Gastroesophageal sphincter (tissue), 4 donors: ENCODE results near the gene PDLIM5. TPM values are rescaled to one million over a fixed set of nuclear protein-coding genes. Genes with fewer than 3 reads are reported as not detected.
"Not testable (repeated sequence)": the region's sequence is repeated elsewhere in the genome, so short reads cannot be mapped to it uniquely, and the experiment has no call there.

Source experiments
- ATAC-seq: fragments of 150-250 bp; one replicate; pipeline ENCODE4 v1.9.1; 2016; ENCODE audit warnings: mild to moderate bottlenecking, moderate library complexity
- H3K27ac ChIP-seq, 4 donors: fragments of 200-600 bp; sonication (generic) in 3 of 4; 1 replicate in 3 of 4; 2 replicates in 1 of 4; pipeline ENCODE4 v1.5.1; 2016 to 2019
- H3K27me3 ChIP-seq: fragments of 200-600 bp; sonication (generic); one replicate; pipeline ENCODE4 v1.5.1; 2019
- H3K36me3 ChIP-seq, 2 donors: fragments of 200-600 bp; sonication (generic); one replicate each; pipeline ENCODE4 v1.5.1; 2019; ENCODE audit warnings: control low read depth in 1 of 2
- H3K4me1 ChIP-seq, 3 donors: fragments of 200-600 bp; sonication (generic); 1 replicate in 2 of 3; 2 replicates in 1 of 3; pipeline ENCODE4 v1.5.1; 2016 to 2019; ENCODE audit warnings: control low read depth in 2 of 3
- H3K4me3 ChIP-seq, 2 donors: fragments of 200-600 bp; sonication (generic); one replicate each; pipeline ENCODE4 v1.5.1; 2019; ENCODE audit warnings: mild to moderate bottlenecking in 1 of 2, moderate library complexity in 1 of 2
- H3K9me3 ChIP-seq, 3 donors: fragments of 200-600 bp; sonication (generic); one replicate each; pipeline ENCODE4 v1.5.1; 2017 to 2019; ENCODE audit warnings: control low read depth in 2 of 3
- CTCF ChIP-seq, 4 experiments: fragments of 200-600 bp in 2 of 4; fragments of 450-650 bp in 2 of 4; sonication (generic) in 1 of 4; IDR thresholded peaks; one replicate each; pipeline ENCODE4 v1.5.1; 2017 to 2019; ENCODE audit warnings: antibody characterized with exemption in 4 of 4, mild to moderate bottlenecking in 2 of 4, moderate library complexity in 2 of 4
- EP300 ChIP-seq: sonication (generic); formaldehyde crosslinking; IDR thresholded peaks from one replicate; pipeline ENCODE4 v1.6.1; 2017; ENCODE audit warnings: antibody characterized with exemption, mild to moderate bottlenecking
- POLR2A ChIP-seq, 2 donors: fragments of 450-650 bp; IDR thresholded peaks; one replicate each; pipeline ENCODE4 v1.6.1; 2017; ENCODE audit warnings: antibody characterized with exemption in 2 of 2, mild to moderate bottlenecking in 2 of 2, moderate library complexity in 1 of 2
- POLR2AphosphoS5 ChIP-seq: sonication (generic); formaldehyde crosslinking; IDR thresholded peaks from one replicate; pipeline ENCODE4 v1.6.1; 2017; ENCODE audit warnings: antibody characterized with exemption
- WGBS, 2 donors: methylation state at CpG; one replicate each; pipeline ENCODE4 v1.1.5; 2018; ENCODE audit warnings: low coverage in 1 of 2; 5-methylcytosine and 5-hydroxymethylcytosine counted together
- total RNA-seq, 4 donors: library from RNA; depleted of rRNA; stranded (reverse); fragments of >200 nt; gene quantifications; one replicate each; pipeline ENCODE4 v1.1.0, GENCODE V29; 2016

Gene PDLIM5
- total RNA-seq: 100 to 1,000 TPM; 100 to 223 (median 175) TPM

- peak; percentile 95 for ATAC-seq
- 1% methylated on average over 22 of the region's 88 CpGs; no CpG with 5 or more reads in 1 of the 2 donors for WGBS, 2 donors
- Histone ChIP-seq H3K4me1 (peaks cover 4 to 42% (median 11%) of the 10 kb centered on the region in 3 donors), H3K36me3 (peaks cover 0 to 11% of the 10 kb centered on the region in 2 donors), H3K4me3 (peak within 1 kb of the TSS; percentile 86 to 92), H3K9me3 (no peaks in the 10 kb centered on the region), H3K27me3 (no peaks in the 10 kb centered on the region), H3K27ac (peak within 1 kb of the TSS; percentile 94 to 99 (median 98))
- TF ChIP-seq POLR2AphosphoS5 (peak; percentile 99), EP300 (no peak), POLR2A (IDR thresholded peaks at IDR 0.05) (peak; percentile 95 to 96), CTCF (IDR thresholded peaks at IDR 0.05) (peak in 1 of 4 experiments; percentile 24)
Measured at GRCh38 chr4:94451695-94452475, at the start of gene PDLIM5. TSS of gene PDLIM5 (plus strand) at chr4:94451942. CDS start at chr4:94455289, 3,347 bp downstream.

- ATAC-seq: not testable (repeated sequence)
Measured at GRCh38 chr4:94402439-94402838, 49.3 kb upstream of the PDLIM5 start.

GRCh38 chr4:94403751-94404150, 48.0 kb upstream of the PDLIM5 start:
- ATAC-seq: no peak
- Histone ChIP-seq H3K27me3 (no peaks in the 10 kb centered on the region), H3K36me3 (no peaks in the 10 kb centered on the region), H3K4me1 (peaks cover 0 to 20% (median 0%) of the 10 kb centered on the region in 3 donors), H3K9me3 (no peaks in the 10 kb centered on the region), H3K27ac (no peak overlapping the region), H3K4me3 (no peak overlapping the region)
- TF ChIP-seq POLR2A (IDR thresholded peaks at IDR 0.05) (no peak), EP300 (no peak), POLR2AphosphoS5 (no peak), CTCF (IDR thresholded peaks at IDR 0.05) (no peak)

More at GRCh38 chr4:94402439-94402838, 49.3 kb upstream of the PDLIM5 start:
- H3K9me3 ChIP-seq, H3K27ac ChIP-seq, H3K4me3 ChIP-seq, H3K36me3 ChIP-seq, H3K4me1 ChIP-seq, H3K27me3 ChIP-seq: not testable (repeated sequence)
- 94 to 100% methylated on average over 4 of the region's 4 CpGs for WGBS, 2 donors

GRCh38 chr4:94406668-94407437, 44.9 kb upstream of the PDLIM5 start:
- Histone ChIP-seq H3K36me3 (no peaks in the 10 kb centered on the region), H3K4me3 (peak overlapping the region in 1 of 2 donors; percentile 11), H3K27me3 (no peaks in the 10 kb centered on the region), H3K27ac (peak overlapping the region in 3 of 4 donors; percentile 23 to 68 (median 56)), H3K4me1 (peaks cover 0 to 45% (median 5%) of the 10 kb centered on the region in 3 donors), H3K9me3 (no peaks in the 10 kb centered on the region)
- WGBS, 2 donors: 14 to 20% methylated on average over 9 to 10 of the region's 10 CpGs
- peak; percentile 50 for ATAC-seq
- TF ChIP-seq POLR2AphosphoS5 (no peak), CTCF (IDR thresholded peaks at IDR 0.05) (peak; percentile 71 to 86 (median 80)), EP300 (no peak), POLR2A (IDR thresholded peaks at IDR 0.05) (no peak)

- Histone ChIP-seq H3K36me3 (no peaks in the 10 kb centered on the region), H3K27ac (peak overlapping the region in 3 of 4 donors; percentile 29 to 68 (median 39)), H3K9me3 (no peaks in the 10 kb centered on the region), H3K4me1 (peaks cover 2 to 55% (median 13%) of the 10 kb centered on the region in 3 donors), H3K4me3 (no peak overlapping the region), H3K27me3 (no peaks in the 10 kb centered on the region)
- no peak for TF ChIP-seq POLR2A (IDR thresholded peaks at IDR 0.05)
- no peak for TF ChIP-seq EP300
- TF ChIP-seq POLR2AphosphoS5: no peak
- TF ChIP-seq CTCF (IDR thresholded peaks at IDR 0.05): no peak
- no peak for ATAC-seq
- WGBS, 2 donors: 52 to 71% methylated on average over 2 of the region's 2 CpGs
Measured at GRCh38 chr4:94407846-94408245, 43.9 kb upstream of the PDLIM5 start.
